NCI-H345 (cell line): ENCODE measurements around the gene CARD9.

Experiments
- DNase-seq: peaks from one replicate; lab custom pipeline; 2025; lab: John Stamatoyannopoulos, UW

Gene CARD9

GRCh38 chr9:136401173-136401922 is 27.9 kb upstream of the CARD9 start:
- no peak for DNase-seq

GRCh38 chr9:136400038-136400834 is 26.8 kb upstream of the CARD9 start, which contains the start of gene SNAPC4:
TSS of gene SNAPC4 (minus strand) at chr9:136400170. CDS start at chr9:136398428, 1,742 bp downstream.
- peak; percentile 91 for DNase-seq

- DNase-seq = peak; percentile 8
Measured at GRCh38 chr9:136399176-136400037, 25.9 kb upstream of the CARD9 start.

GRCh38 chr9:136398286-136398685 is 24.8 kb upstream of the CARD9 start:
- DNase-seq = no peak

- no peak for DNase-seq
Measured at GRCh38 chr9:136397643-136398042, 24.2 kb upstream of the CARD9 start.

- no peak for DNase-seq
Measured at GRCh38 chr9:136396219-136396515, 22.7 kb upstream of the CARD9 start.

- no peak for DNase-seq
Measured at GRCh38 chr9:136395345-136396218, 22.1 kb upstream of the CARD9 start.

- no peak for DNase-seq
Measured at GRCh38 chr9:136395020-136395340, 21.5 kb upstream of the CARD9 start.

GRCh38 chr9:136394312-136395019 is 21.0 kb upstream of the CARD9 start:
- DNase-seq = no peak

GRCh38 chr9:136393531-136393930 is 20.1 kb upstream of the CARD9 start:
- DNase-seq = no peak

- no peak for DNase-seq
Measured at GRCh38 chr9:136392538-136393449, 19.3 kb upstream of the CARD9 start.

- no peak for DNase-seq
Measured at GRCh38 chr9:136391737-136392537, 18.5 kb upstream of the CARD9 start.

GRCh38 chr9:136389396-136389795 is 15.9 kb upstream of the CARD9 start:
- DNase-seq = no peak

- no peak for DNase-seq
Measured at GRCh38 chr9:136387217-136387616, 13.7 kb upstream of the CARD9 start.

GRCh38 chr9:136386018-136386417 is 12.5 kb upstream of the CARD9 start:
- DNase-seq = no peak

GRCh38 chr9:136385015-136385414 is 11.5 kb upstream of the CARD9 start:
- DNase-seq = no peak

GRCh38 chr9:136383436-136383835 is 10.0 kb upstream of the CARD9 start:
- DNase-seq = no peak

- DNase-seq = no peak
Measured at GRCh38 chr9:136381966-136382513, 8.6 kb upstream of the CARD9 start.

- no peak for DNase-seq
Measured at GRCh38 chr9:136381311-136381710, 7.8 kb upstream of the CARD9 start.
